Thoracic aorta (tissue), 2 donors: ENCODE results near the gene ISX. TPM values are rescaled to one million over a fixed set of nuclear protein-coding genes. Genes with fewer than 3 reads are reported as not detected.

Experiments
- ATAC-seq: fragments of 150-250 bp; one replicate; pipeline ENCODE4 v1.8.0; 2017; ENCODE audit warnings: low read depth; ENCODE audit not compliant: insufficient number of reproducible peaks, low FRiP score
- DNase-seq: peaks from one replicate; pipeline ENCODE4 v3.0.0-alpha.2; 2020; ENCODE audit warnings: low spot score
- H3K27ac ChIP-seq, 2 donors: fragments of 200-600 bp; sonication (generic); 1 replicate in 1 of 2; 2 replicates in 1 of 2; pipeline ENCODE4 v1.5.1; 2016; ENCODE audit warnings: mild to moderate bottlenecking in 2 of 2, moderate library complexity in 2 of 2
- H3K27me3 ChIP-seq: fragments of 200-600 bp; sonication (generic); replicated peaks from 2 replicates; pipeline ENCODE4 v1.6.0; 2016; ENCODE audit warnings: mild to moderate bottlenecking; ENCODE audit not compliant: insufficient read depth
- H3K36me3 ChIP-seq: fragments of 200-600 bp; sonication (generic); one replicate; pipeline ENCODE4 v1.5.1; 2016
- H3K4me1 ChIP-seq, 2 donors: fragments of 200-600 bp; sonication (generic); 1 replicate in 1 of 2; 2 replicates in 1 of 2; pipeline versions ENCODE4 v1.5.1 to v1.6.0; 2016; ENCODE audit warnings: low read depth in 2 of 2, mild to moderate bottlenecking in 1 of 2; ENCODE audit not compliant: control insufficient read depth in 1 of 2
- H3K4me3 ChIP-seq: fragments of 200-600 bp; sonication (generic); 2 replicates; pipeline ENCODE4 v1.5.1; 2016; ENCODE audit warnings: mild to moderate bottlenecking
- H3K9me3 ChIP-seq: fragments of 200-600 bp; sonication (generic); 2 replicates; pipeline ENCODE4 v1.5.1; 2016
- total RNA-seq, 2 donors: library from RNA; depleted of rRNA; stranded (reverse); fragments of >200 nt; gene quantifications; one replicate each; pipeline versions ENCODE4 v1.1.0 to v1.2.3, GENCODE V29; 2016
- TF ChIP-seq, protein P1 (sequence below): fragments of 200-600 bp; sonication (generic); IDR thresholded peaks from one replicate; pipeline ENCODE4 v1.5.1; 2019; ENCODE audit warnings: antibody characterized with exemption

Gene ISX
- total RNA-seq, 2 donors from 2014 or later = not detected

DNA sequence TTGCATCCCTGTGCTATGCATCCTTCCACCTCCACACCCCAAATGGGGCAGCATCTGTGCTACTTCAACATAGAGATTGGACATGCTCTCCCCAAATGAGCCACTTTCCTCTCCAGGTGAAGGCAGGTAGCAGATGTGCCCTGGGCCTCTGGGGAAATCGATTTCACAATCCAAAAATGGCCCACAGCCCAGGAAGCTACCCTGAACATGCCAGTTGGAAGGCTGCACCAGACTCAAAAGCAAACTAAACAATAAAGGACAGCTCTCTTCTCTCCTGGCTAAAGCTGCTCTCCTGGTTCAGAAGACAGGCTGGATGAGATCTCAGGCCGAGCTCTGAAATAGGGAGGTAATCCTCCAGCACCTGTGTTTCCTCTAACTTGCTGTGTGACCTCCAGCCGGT is 19.7 kb downstream of the ISX start:
- Histone ChIP-seq H3K9me3 (no peaks in the 10 kb centered on the region), H3K27me3 (no peaks in the 10 kb centered on the region), H3K4me3 (no peak overlapping the region), H3K27ac (no peak overlapping the region), H3K36me3 (no peaks in the 10 kb centered on the region), H3K4me1 (no peaks in the 10 kb centered on the region)
- ATAC-seq = no peak
- no peak for DNase-seq
- TF ChIP-seq, protein P1, sequence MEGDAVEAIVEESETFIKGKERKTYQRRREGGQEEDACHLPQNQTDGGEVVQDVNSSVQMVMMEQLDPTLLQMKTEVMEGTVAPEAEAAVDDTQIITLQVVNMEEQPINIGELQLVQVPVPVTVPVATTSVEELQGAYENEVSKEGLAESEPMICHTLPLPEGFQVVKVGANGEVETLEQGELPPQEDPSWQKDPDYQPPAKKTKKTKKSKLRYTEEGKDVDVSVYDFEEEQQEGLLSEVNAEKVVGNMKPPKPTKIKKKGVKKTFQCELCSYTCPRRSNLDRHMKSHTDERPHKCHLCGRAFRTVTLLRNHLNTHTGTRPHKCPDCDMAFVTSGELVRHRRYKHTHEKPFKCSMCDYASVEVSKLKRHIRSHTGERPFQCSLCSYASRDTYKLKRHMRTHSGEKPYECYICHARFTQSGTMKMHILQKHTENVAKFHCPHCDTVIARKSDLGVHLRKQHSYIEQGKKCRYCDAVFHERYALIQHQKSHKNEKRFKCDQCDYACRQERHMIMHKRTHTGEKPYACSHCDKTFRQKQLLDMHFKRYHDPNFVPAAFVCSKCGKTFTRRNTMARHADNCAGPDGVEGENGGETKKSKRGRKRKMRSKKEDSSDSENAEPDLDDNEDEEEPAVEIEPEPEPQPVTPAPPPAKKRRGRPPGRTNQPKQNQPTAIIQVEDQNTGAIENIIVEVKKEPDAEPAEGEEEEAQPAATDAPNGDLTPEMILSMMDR = no peak

DNA sequence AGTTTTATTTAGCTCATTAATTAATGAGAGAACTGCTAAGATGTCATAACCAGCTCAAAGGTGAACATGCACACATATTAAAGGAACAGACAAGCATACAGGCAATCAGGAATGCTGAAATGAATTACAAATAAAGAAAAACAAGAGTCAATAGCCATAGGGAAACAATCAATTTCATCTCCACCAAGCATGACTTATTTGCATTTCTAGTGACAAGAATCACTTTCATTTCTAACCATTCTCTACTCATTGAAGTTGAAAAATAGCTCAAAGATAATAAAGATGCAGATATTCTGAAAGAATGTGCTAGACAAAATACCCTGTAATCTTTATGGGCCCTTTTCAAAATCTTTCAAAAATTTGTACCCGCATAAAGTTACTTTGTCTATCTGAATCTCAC is 23.2 kb downstream of the ISX start:
- H3K4me1 ChIP-seq = no peaks in the 10 kb centered on the region
- TF ChIP-seq, protein P1 = no peak
- ATAC-seq = no peak
- no peak overlapping the region for H3K4me3 ChIP-seq
- no peaks in the 10 kb centered on the region for H3K36me3 ChIP-seq
- no peaks in the 10 kb centered on the region for H3K27me3 ChIP-seq
- H3K27ac ChIP-seq = no peak overlapping the region
- no peak for DNase-seq
- H3K9me3 ChIP-seq = no peaks in the 10 kb centered on the region

DNA sequence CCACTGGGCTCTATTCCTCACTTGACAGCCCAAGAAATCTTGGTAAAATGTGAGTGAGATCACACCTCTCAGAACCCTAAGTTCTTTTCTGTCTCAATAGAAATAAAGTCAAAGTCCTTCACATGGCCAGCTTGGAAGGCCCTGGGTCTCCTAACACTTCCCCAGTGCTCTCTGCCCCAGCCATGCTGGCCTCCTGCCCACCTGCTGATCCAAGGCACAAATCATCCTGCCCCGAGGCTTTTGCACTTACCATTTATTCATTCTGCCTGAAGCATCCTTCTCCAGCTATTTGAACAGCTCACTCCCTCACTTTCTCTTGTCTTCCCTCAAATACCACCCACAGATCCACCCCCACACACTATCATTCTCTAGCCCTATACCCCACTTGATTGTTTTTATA is 26.4 kb downstream of the ISX start:
- TF ChIP-seq, protein P1 = no peak
- Histone ChIP-seq H3K4me1 (no peaks in the 10 kb centered on the region), H3K4me3 (no peak overlapping the region), H3K36me3 (no peaks in the 10 kb centered on the region), H3K27ac (no peak overlapping the region), H3K27me3 (no peaks in the 10 kb centered on the region), H3K9me3 (no peaks in the 10 kb centered on the region)
- ATAC-seq = no peak
- DNase-seq = no peak

DNA sequence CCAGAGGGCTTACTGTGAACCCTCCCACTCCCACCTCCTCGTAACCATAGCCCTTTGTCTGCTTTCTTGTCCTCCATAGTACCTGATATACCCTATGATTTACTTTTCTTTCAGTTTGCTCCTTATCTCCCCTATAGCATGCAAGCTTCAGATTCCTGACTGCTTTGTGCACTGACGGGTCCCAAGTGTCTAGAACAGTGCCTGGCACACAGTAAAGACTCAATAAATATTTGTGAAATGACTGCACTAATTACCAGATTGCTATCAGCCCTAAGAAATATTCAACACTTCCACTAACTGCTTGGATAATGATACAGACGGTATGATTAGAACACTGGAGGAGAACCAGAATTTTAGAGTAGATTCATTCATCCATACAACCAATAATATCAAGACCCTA is 33.0 kb downstream of the ISX start:
- Histone ChIP-seq H3K36me3 (no peaks in the 10 kb centered on the region), H3K4me1 (no peaks in the 10 kb centered on the region), H3K27ac (no peak overlapping the region), H3K27me3 (no peaks in the 10 kb centered on the region), H3K4me3 (no peak overlapping the region), H3K9me3 (no peaks in the 10 kb centered on the region)
- TF ChIP-seq, protein P1 = no peak
- DNase-seq = no peak
- ATAC-seq = no peak

DNA sequence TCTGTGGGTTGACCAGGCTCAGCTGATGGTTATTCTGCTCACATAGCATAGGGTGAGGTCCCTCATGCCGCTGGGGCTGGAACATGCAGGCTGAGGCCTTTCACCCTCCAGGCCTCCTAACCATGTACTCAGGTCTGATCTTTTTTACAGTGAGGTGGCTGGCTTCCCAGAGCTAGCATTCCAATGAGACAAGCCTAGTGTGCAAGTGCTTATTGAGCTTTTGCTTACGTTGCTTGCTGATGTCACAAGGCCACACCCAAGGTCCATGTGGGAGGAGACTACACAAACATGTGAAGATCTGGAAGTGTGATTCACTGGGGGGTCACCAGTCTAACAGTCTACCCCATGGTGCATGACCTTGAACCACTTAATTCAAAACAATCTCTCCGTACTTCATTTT is 33.9 kb downstream of the ISX start:
- TF ChIP-seq, protein P1 = no peak
- Histone ChIP-seq H3K27ac (no peak overlapping the region), H3K4me3 (no peak overlapping the region), H3K36me3 (no peaks in the 10 kb centered on the region), H3K9me3 (no peaks in the 10 kb centered on the region), H3K27me3 (no peaks in the 10 kb centered on the region), H3K4me1 (no peaks in the 10 kb centered on the region)
- ATAC-seq (no peak), DNase-seq (no peak)
